BE2C (cell line): ENCODE data around the gene GPC6.
A peak's percentile ranks its signal among the peaks of the same experiment; 100 is the strongest.

Experiments
- DNase-seq: peaks from one replicate; pipeline ENCODE4 v3.0.0-alpha.2; 2020
- H3K27me3 ChIP-seq: fragments of 250-450 bp; sonication (Bioruptor Pico); 2 replicates; pipeline ENCODE4 v1.5.1; 2020; ENCODE audit warnings: mild to moderate bottlenecking
- H3K36me3 ChIP-seq: fragments of 250-450 bp; sonication (Bioruptor Pico); 2 replicates; pipeline ENCODE4 v1.5.1; 2020; ENCODE audit warnings: mild to moderate bottlenecking
- H3K4me1 ChIP-seq: fragments of 250-450 bp; sonication (Bioruptor Pico); 2 replicates; pipeline ENCODE4 v1.5.1; 2020
- H3K4me3 ChIP-seq: 2 replicates; pipeline ENCODE4 v1.5.1; 2011; ENCODE audit warnings: low read depth, low read length
- H3K9me3 ChIP-seq: fragments of 250-450 bp; sonication (Bioruptor Pico); 2 replicates; pipeline ENCODE4 v1.5.1; 2020
- TF ChIP-seq, protein P1 (sequence below): IDR thresholded peaks from 2 replicates; pipeline ENCODE4 v1.5.1; 2012; ENCODE audit warnings: mild to moderate bottlenecking, low read depth, low read length

The GPC6 gene

DNA sequence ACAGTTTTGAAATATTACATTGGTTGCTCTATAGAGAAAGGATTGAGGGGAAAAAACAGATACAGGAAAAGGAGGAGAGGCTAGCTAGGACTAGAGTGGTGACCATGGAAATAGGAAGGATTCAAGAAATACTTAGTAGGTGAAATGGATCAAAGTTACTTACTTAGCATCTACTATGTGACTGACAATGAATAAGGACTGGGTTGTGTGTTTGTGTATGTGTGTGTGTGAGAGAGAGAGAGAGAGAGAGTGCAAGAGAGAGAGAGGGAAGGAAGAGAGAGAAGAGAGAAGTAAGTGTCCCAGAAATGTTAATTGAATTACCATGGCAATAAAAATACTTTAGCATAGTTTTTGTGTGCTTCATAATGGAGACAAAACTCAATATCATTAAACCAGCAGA is 7.9 kb downstream of the GPC6 start:
- Histone ChIP-seq H3K4me3 (no peak overlapping the region), H3K36me3 (peaks cover 3% of the 10 kb centered on the region; the same call in 1 of the 2 replicates), H3K27me3 (no peaks in the 10 kb centered on the region), H3K4me1 (no peaks in the 10 kb centered on the region), H3K9me3 (peaks cover 6% of the 10 kb centered on the region)
- DNase-seq, result no peak
- TF ChIP-seq, protein P1, sequence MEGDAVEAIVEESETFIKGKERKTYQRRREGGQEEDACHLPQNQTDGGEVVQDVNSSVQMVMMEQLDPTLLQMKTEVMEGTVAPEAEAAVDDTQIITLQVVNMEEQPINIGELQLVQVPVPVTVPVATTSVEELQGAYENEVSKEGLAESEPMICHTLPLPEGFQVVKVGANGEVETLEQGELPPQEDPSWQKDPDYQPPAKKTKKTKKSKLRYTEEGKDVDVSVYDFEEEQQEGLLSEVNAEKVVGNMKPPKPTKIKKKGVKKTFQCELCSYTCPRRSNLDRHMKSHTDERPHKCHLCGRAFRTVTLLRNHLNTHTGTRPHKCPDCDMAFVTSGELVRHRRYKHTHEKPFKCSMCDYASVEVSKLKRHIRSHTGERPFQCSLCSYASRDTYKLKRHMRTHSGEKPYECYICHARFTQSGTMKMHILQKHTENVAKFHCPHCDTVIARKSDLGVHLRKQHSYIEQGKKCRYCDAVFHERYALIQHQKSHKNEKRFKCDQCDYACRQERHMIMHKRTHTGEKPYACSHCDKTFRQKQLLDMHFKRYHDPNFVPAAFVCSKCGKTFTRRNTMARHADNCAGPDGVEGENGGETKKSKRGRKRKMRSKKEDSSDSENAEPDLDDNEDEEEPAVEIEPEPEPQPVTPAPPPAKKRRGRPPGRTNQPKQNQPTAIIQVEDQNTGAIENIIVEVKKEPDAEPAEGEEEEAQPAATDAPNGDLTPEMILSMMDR, result no peak

DNA sequence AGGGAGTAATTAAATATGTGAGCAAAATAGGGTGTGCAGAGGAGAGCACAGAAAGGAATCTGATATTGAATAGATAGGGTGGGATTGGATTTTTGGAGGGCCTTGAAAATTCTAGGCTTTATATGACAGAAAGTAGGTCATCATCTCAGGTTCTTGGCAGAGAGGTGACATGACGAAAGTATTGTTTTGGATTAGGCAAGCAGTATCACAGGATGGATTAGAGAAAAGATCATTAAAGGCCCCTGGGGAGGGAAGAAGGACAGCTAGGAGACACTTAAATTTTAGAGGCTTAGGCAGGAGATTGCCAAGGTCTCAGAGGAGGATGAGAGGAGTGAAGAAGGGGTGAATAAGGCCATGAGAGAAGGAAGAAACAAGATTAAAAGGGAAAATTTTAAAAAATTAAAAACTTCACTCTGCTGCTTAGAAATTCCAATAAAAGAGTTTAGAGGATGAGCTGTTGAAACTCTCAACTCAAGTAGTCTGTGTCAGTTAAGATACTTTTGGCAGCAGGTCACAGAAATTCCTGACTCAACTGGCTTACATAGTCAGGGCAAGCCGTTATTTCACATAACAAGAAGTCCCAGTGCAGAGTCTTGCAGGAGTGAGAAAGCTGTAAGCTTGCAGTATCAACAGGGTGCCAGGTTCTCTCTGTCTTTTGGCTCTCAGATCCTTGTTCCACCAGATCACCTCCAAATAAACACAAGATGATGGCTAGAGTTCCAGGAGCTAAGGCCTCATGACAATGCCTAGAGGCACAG is 8.8 kb downstream of the GPC6 start:
- no peak for DNase-seq
- TF ChIP-seq, protein P1, result no peak
- Histone ChIP-seq H3K9me3 (peaks cover 6% of the 10 kb centered on the region), H3K4me1 (no peaks in the 10 kb centered on the region), H3K36me3 (peaks cover 3% of the 10 kb centered on the region; the same call in 1 of the 2 replicates), H3K27me3 (no peaks in the 10 kb centered on the region), H3K4me3 (no peak overlapping the region)

DNA sequence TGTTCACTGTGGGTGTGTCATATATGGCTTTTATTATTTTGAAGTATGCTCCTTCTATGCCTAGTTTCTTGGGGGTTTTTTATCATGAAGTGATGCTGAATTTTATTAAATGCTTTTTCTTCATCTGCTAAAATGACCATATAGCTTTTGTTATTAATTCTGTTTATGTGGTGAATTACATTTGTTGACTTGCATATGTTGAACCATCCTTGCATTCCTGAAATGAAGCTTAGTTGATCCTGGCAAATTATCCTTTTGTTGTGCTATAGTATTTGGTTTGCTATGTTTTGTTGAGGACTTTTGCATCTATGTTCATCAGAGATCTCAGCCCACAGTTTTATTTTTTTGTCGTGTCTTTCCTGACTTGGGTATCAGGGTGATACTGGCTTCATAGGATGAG is 12.1 kb downstream of the GPC6 start:
- TF ChIP-seq, protein P1, result no peak
- DNase-seq, result no peak
- H3K27me3 ChIP-seq, result no peaks in the 10 kb centered on the region
- no peak overlapping the region for H3K4me3 ChIP-seq
- peaks cover 6% of the 10 kb centered on the region for H3K9me3 ChIP-seq
- H3K4me1 ChIP-seq, result no peaks in the 10 kb centered on the region
- H3K36me3 ChIP-seq, result peaks cover 3% of the 10 kb centered on the region; the same call in 1 of the 2 replicates

DNA sequence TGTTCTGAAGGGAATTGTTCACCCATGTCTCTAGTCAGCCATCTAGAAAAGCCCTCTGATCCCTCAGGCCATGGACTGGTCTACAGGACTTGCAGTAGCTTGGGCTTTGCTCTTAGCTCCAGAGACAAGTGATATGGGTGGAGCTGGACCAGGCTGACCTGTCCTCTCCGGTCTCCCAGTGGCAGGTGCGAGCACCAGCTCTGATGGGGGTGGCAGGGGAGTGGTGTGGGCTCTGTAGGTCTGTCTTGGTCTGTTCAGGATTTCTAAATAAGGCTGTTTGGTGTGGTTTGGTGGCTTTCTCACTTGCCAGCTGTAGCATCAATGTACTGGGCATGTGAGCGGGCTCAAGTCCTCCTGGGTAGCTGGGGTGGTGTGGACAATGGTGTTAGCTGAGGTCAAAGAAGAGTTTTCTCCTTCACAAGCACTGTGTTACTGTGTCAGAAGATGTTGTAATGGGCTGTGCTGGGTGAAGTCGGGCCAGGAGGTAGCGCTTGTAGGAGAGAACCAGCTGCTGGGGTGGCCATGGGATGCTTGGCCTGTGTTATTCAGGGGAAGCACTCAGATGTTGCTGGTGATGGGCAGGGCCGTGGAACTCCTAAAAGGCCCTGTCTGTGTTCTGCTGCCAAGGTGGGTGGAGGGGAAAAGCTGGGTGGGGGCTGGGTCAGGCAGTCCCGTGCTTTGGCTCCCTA is 16.9 kb downstream of the GPC6 start:
- DNase-seq, result no peak
- Histone ChIP-seq H3K27me3 (no peaks in the 10 kb centered on the region), H3K9me3 (peaks cover 6% of the 10 kb centered on the region), H3K4me1 (peaks cover 3% of the 10 kb centered on the region; the same call in 1 of the 2 replicates), H3K4me3 (no peak overlapping the region), H3K36me3 (no peaks in the 10 kb centered on the region)
- TF ChIP-seq, protein P1, result no peak

DNA sequence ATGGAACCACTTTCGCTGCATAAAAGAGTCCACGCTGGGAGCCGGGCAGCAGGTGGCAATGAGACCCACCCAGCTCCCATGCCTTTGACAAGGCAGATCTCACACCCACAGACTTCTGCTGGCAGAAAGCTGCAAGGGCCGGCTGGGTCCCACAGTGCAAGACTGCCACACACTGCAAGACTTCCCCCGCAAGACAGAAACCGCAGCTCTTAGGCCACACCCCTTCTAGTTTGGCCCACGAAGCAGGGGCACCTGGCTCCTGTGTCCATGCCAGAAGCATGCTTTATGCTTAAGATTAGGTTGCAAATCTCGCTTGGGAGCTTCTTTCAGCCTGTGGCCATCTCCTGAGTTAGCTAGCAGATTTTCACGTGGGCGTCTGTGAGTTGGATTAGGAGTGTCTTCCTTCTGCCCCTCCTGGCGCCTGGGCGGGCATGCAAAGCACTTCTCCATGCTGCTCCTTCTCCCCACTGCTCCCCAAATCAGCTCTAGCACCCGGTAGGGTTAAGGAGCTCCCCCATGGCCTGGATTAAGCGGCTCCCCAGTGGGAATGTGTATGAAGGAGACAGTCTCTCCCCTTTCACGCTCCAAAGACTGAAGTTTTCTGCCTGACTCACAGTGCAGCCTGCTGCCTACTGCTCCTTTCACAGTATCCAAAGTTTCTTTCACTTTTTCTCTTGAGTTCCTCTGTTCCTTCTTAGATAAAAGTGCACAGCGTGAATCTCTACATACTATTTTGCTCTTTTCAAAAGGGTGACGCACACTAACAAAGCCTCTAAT is 17.7 kb downstream of the GPC6 start:
- peaks cover 9% of the 10 kb centered on the region for H3K4me1 ChIP-seq
- no peaks in the 10 kb centered on the region for H3K36me3 ChIP-seq
- no peaks in the 10 kb centered on the region for H3K27me3 ChIP-seq
- TF ChIP-seq, protein P1, result no peak
- peak; percentile 19 for DNase-seq
- no peaks in the 10 kb centered on the region; the same call in 1 of the 2 replicates for H3K9me3 ChIP-seq
- no peak overlapping the region for H3K4me3 ChIP-seq
